ENCODE data around the gene ULBP3.
A peak's percentile ranks its signal among the peaks of the same experiment; 100 is the strongest.
"Not testable (repeated sequence)": the region's sequence is repeated elsewhere in the genome, so short reads cannot be mapped to it uniquely, and the experiment has no call there.

ULBP3 gene

DNA sequence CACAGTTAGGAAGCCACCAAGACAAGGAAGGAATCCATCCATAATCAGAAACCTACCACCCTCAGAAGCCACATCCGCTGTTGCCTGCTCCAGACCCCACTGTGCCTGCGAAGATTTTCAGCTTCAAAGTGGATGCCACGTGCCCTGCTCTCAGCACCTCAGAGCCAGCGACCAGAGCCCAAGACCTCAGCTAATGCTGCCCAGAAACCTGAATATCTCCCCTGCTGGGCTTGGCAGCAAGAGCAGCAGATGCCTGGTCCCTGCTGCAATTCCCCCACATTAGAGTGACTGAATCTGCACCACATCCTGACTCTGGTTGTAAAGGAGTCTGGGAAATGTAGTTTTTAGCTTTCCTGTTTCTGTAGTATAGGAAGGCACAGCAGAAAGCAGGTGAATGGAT lies 10.7 kb upstream of the ULBP3 start:
- Histone ChIP-seq H3K4me3 (ENCODE audit: low read length) (no peak overlapping the region), H3K9ac (ENCODE audit: low read length) (no peak overlapping the region), H3K79me2 (ENCODE audit: low read length) (no peaks in the 10 kb centered on the region), H3K4me2 (ENCODE audit: low read length) (no peak overlapping the region), H3K4me1 (ENCODE audit: low read length) (0 out of 2 replicates have a peak, but pooled peaks cover 6% of the 10 kb centered on the region), H3K27ac (ENCODE audit: low read length) (no peak overlapping the region), H2AFZ (ENCODE audit: low read depth, low read length) (no peak overlapping the region), H4K20me1 (ENCODE audit: insufficient read depth, low read length) (no peaks in the 10 kb centered on the region), H3K27me3 (ENCODE audit: low read depth, low read length) (peaks cover 29% of the 10 kb centered on the region; the same call in 1 of the 2 replicates), H3K36me3 (replicated peaks; ENCODE audit: low read depth, low read length) (no peaks in the 10 kb centered on the region), H3K9me3 (ENCODE audit: insufficient read depth, low read length) (no peaks in the 10 kb centered on the region)
- no peak for TF ChIP-seq CTCF (IDR thresholded peaks at IDR 0.05; ENCODE audit: low read depth, low read length)
- TF ChIP-seq EZH2phosphoT487 (IDR thresholded peaks at IDR 0.05; ENCODE audit: low read depth) = no peak

DNA sequence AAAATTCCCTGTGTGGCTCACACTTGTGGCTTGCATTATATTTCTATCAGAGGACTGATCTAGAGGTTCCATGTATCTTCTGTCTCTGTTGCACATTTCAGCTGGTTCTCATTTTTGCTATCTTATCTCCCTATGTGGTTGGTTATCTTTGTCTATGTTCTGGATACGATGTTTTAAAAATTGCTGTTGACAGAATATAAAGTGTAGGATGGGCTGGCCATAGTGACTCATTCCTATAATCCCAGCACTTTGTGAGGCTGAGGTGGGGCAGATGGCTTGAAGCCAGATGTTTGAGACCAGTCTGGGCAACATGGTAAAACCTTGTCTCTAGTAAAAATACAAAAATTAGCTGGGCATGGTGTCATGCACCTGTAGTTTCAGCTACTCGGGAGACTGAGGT lies 9.9 kb upstream of the ULBP3 start:
- no peaks in the 10 kb centered on the region for H3K79me2 ChIP-seq (ENCODE audit: low read length)
- no peak overlapping the region for H3K4me2 ChIP-seq (ENCODE audit: low read length)

GRCh38 chr6:150076196-150076893 lies 7.4 kb upstream of the ULBP3 start:
- TF ChIP-seq CTCF (IDR thresholded peaks at IDR 0.05; ENCODE audit: low read depth, low read length) (0 out of 2 replicates have a peak, but pooled peaks have one; percentile 19), EZH2phosphoT487 (IDR thresholded peaks at IDR 0.05; ENCODE audit: low read depth) (no peak)
- peaks cover 19% of the 10 kb centered on the region; the same call in 1 of the 2 replicates for H3K27me3 ChIP-seq (ENCODE audit: low read depth, low read length)
- no peaks in the 10 kb centered on the region for H3K36me3 ChIP-seq (replicated peaks; ENCODE audit: low read depth, low read length)
- H2AFZ ChIP-seq (ENCODE audit: low read depth, low read length) = peak overlapping the region; percentile 62; the same call in 1 of the 2 replicates
- no peak overlapping the region for H3K27ac ChIP-seq (ENCODE audit: low read length)
- peak overlapping the region; percentile 41 for H3K4me2 ChIP-seq (ENCODE audit: low read length)
- no peak overlapping the region for H3K9ac ChIP-seq (ENCODE audit: low read length)
- 0 out of 2 replicates have a peak, but pooled peaks cover 6% of the 10 kb centered on the region for H3K4me1 ChIP-seq (ENCODE audit: low read length)
- 0 out of 2 replicates have a peak overlapping the region, but pooled peaks have one; percentile 41 for H3K4me3 ChIP-seq (ENCODE audit: low read length)
- no peaks in the 10 kb centered on the region for H3K79me2 ChIP-seq (ENCODE audit: low read length)
- no peaks in the 10 kb centered on the region for H4K20me1 ChIP-seq (ENCODE audit: insufficient read depth, low read length)
- no peaks in the 10 kb centered on the region for H3K9me3 ChIP-seq (ENCODE audit: insufficient read depth, low read length)

More for the DNA sequence above, 9.9 kb upstream of the ULBP3 start:
- Histone ChIP-seq H3K27ac (ENCODE audit: low read length) (no peak overlapping the region), H3K9me3 (ENCODE audit: insufficient read depth, low read length) (no peaks in the 10 kb centered on the region), H3K9ac (ENCODE audit: low read length) (no peak overlapping the region), H3K27me3 (ENCODE audit: low read depth, low read length) (peaks cover 24% of the 10 kb centered on the region; the same call in 1 of the 2 replicates), H3K36me3 (replicated peaks; ENCODE audit: low read depth, low read length) (no peaks in the 10 kb centered on the region), H3K4me3 (ENCODE audit: low read length) (no peak overlapping the region), H2AFZ (ENCODE audit: low read depth, low read length) (no peak overlapping the region), H3K4me1 (ENCODE audit: low read length) (0 out of 2 replicates have a peak, but pooled peaks cover 6% of the 10 kb centered on the region), H4K20me1 (ENCODE audit: insufficient read depth, low read length) (no peaks in the 10 kb centered on the region)
- TF ChIP-seq CTCF (IDR thresholded peaks at IDR 0.05; ENCODE audit: low read depth, low read length) = no peak
- no peak for TF ChIP-seq EZH2phosphoT487 (IDR thresholded peaks at IDR 0.05; ENCODE audit: low read depth)

DNA sequence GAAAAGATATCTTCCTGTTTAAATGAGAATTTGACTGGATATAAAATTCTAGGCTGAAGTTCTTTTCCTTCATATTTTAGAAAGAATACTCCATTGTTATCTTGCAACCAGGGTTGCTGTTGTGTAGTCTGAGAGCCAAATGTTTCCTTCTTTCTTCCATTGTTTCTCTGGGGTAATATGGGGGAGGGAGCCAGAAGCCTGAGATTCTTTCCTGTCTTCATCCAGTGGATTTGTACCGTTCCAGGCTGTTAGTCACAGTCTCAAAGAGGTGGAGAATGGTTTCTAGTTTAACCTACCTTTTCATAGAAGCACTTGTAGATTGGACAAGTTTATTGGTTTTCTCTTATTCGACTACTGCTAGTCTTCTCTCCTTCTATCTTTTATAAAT lies 6.1 kb upstream of the ULBP3 start:
- no peak overlapping the region for H2AFZ ChIP-seq (ENCODE audit: low read depth, low read length)
- no peaks in the 10 kb centered on the region for H4K20me1 ChIP-seq (ENCODE audit: insufficient read depth, low read length)
- H3K36me3 ChIP-seq (replicated peaks; ENCODE audit: low read depth, low read length) = no peaks in the 10 kb centered on the region
- no peaks in the 10 kb centered on the region for H3K79me2 ChIP-seq (ENCODE audit: low read length)
- 0 out of 2 replicates have a peak, but pooled peaks cover 6% of the 10 kb centered on the region for H3K4me1 ChIP-seq (ENCODE audit: low read length)
- H3K4me3 ChIP-seq (ENCODE audit: low read length) = no peak overlapping the region
- TF ChIP-seq EZH2phosphoT487 (IDR thresholded peaks at IDR 0.05; ENCODE audit: low read depth) (no peak), CTCF (IDR thresholded peaks at IDR 0.05; ENCODE audit: low read depth, low read length) (no peak)
- no peaks in the 10 kb centered on the region for H3K9me3 ChIP-seq (ENCODE audit: insufficient read depth, low read length)
- peaks cover 19% of the 10 kb centered on the region; the same call in 1 of the 2 replicates for H3K27me3 ChIP-seq (ENCODE audit: low read depth, low read length)
- H3K9ac ChIP-seq (ENCODE audit: low read length) = no peak overlapping the region
- no peak overlapping the region for H3K4me2 ChIP-seq (ENCODE audit: low read length)
- no peak overlapping the region for H3K27ac ChIP-seq (ENCODE audit: low read length)

DNA sequence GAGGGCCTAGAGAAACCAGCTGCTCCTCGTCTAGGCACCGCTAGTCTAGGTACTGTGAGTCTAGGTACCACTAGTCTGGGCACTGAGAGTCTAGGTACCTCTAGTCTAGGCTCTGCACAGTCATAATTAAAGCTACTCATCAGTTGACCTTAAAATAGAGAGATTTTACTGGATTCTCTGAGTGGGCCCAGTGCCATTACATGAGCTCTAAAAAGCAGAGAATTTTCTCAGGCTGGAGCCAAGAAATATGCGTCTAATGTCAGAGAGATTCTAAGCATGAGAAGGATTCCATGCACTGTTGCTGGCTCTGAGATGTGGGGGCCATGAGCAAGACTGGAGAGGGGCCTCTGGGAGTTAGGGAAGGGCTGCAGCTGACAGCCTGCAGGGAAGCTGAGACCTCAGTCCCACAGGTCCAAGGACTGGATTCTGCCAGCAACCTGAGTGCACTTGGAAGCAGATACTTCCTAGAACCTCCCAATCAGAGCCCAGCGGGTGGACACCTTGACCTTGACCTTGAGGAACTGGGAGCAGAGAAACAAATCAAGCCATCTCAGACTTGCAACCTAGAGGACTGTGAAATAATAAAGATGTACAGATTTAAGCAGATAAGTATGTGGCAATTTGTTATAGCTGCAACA lies 5.6 kb upstream of the ULBP3 start:
- not testable (repeated sequence) for H2AFZ ChIP-seq (ENCODE audit: low read depth, low read length); H3K4me3 ChIP-seq (ENCODE audit: low read length); H3K9me3 ChIP-seq (ENCODE audit: insufficient read depth, low read length); H3K79me2 ChIP-seq (ENCODE audit: low read length); H3K36me3 ChIP-seq (replicated peaks; ENCODE audit: low read depth, low read length); H4K20me1 ChIP-seq (ENCODE audit: insufficient read depth, low read length); H3K4me1 ChIP-seq (ENCODE audit: low read length); H3K4me2 ChIP-seq (ENCODE audit: low read length); H3K9ac ChIP-seq (ENCODE audit: low read length); H3K27ac ChIP-seq (ENCODE audit: low read length)
- H3K27me3 ChIP-seq (ENCODE audit: low read depth, low read length) = peaks cover 19% of the 10 kb centered on the region; the same call in 1 of the 2 replicates
